Ascending aorta (tissue), 2 donors: Measurements from ENCODE around the gene CCDC71L. TPM values are rescaled to one million over a fixed set of nuclear protein-coding genes. Genes with fewer than 3 reads are reported as not detected.

ENCODE experiments used
- DNase-seq, 2 donors: peaks; one replicate each; pipeline ENCODE4 v3.0.0-alpha.2; 2019; ENCODE audit warnings: low spot score in 2 of 2
- H3K27ac ChIP-seq, 2 donors: fragments of 200-600 bp; sonication (generic); one replicate each; pipeline ENCODE4 v1.5.1; 2016 to 2017; ENCODE audit warnings: mild to moderate bottlenecking in 1 of 2
- H3K27me3 ChIP-seq: fragments of 200-600 bp; sonication (generic); one replicate; pipeline ENCODE4 v1.5.1; 2017
- H3K36me3 ChIP-seq, 2 donors: fragments of 200-600 bp; sonication (generic); one replicate each; pipeline ENCODE4 v1.5.1; 2016
- H3K4me1 ChIP-seq, 2 donors: fragments of 200-600 bp; sonication (generic); one replicate each; pipeline ENCODE4 v1.5.1; 2016 to 2017; ENCODE audit warnings: mild to moderate bottlenecking in 1 of 2
- H3K4me3 ChIP-seq, 2 donors: fragments of 200-600 bp; sonication (generic); one replicate each; pipeline ENCODE4 v1.5.1; 2016 to 2017; ENCODE audit warnings: mild to moderate bottlenecking in 1 of 2
- H3K9me3 ChIP-seq, 2 donors: fragments of 200-600 bp; sonication (generic); one replicate each; pipeline ENCODE4 v1.5.1; 2016
- CTCF ChIP-seq, 3 experiments: fragments of 200-600 bp in 2 of 3; fragments of 450-650 bp in 1 of 3; sonication (generic) in 2 of 3; IDR thresholded peaks; one replicate each; pipeline ENCODE4 v1.5.1; 2016 to 2019; ENCODE audit warnings: antibody characterized with exemption in 3 of 3, mild to moderate bottlenecking in 1 of 3, moderate library complexity in 1 of 3
- intact Hi-C: fragments of 100-400 bp; cut with DNase I; formaldehyde crosslinking; loops from one replicate; pipeline ENCODE4 v1.15.1; 2023
- total RNA-seq: library from RNA; depleted of rRNA; stranded (reverse); fragments of >200 nt; gene quantifications from one replicate; pipeline ENCODE4 v1.1.0, GENCODE V29; 2016

Gene CCDC71L
- total RNA-seq, 1 donor from 2014 or later = 46.6 TPM

- no peaks in the 10 kb centered on the region for H3K9me3 ChIP-seq
- DNase-seq = no peak
- no peaks in the 10 kb centered on the region for H3K27me3 ChIP-seq
- H3K4me3 ChIP-seq = no peak overlapping the region
- no peak overlapping the region for H3K27ac ChIP-seq
- TF ChIP-seq CTCF (IDR thresholded peaks at IDR 0.05) = no peak
- intact Hi-C loops = no loop called here
- H3K4me1 ChIP-seq = peaks cover 0 to 4% of the 10 kb centered on the region in 2 donors
- H3K36me3 ChIP-seq = no peaks in the 10 kb centered on the region
Observed at GRCh38 chr7:106653488-106653887, 7.5 kb downstream of the CCDC71L start.

GRCh38 chr7:106652909-106653308, 8.0 kb downstream of the CCDC71L start:
- no peak for DNase-seq
- no peaks in the 10 kb centered on the region for H3K27me3 ChIP-seq
- H3K27ac ChIP-seq = no peak overlapping the region
- intact Hi-C loops = no loop called here
- H3K4me3 ChIP-seq = no peak overlapping the region
- H3K9me3 ChIP-seq = no peaks in the 10 kb centered on the region
- no peaks in the 10 kb centered on the region for H3K4me1 ChIP-seq
- no peaks in the 10 kb centered on the region for H3K36me3 ChIP-seq
- no peak for TF ChIP-seq CTCF (IDR thresholded peaks at IDR 0.05)

- no peaks in the 10 kb centered on the region for H3K9me3 ChIP-seq
- no peak for TF ChIP-seq CTCF (IDR thresholded peaks at IDR 0.05)
- no peaks in the 10 kb centered on the region for H3K36me3 ChIP-seq
- H3K27me3 ChIP-seq = no peaks in the 10 kb centered on the region
- intact Hi-C loops = no loop called here
- H3K27ac ChIP-seq = no peak overlapping the region
- no peak for DNase-seq
- H3K4me3 ChIP-seq = no peak overlapping the region
- H3K4me1 ChIP-seq = no peaks in the 10 kb centered on the region
Observed at GRCh38 chr7:106652092-106652491, 8.9 kb downstream of the CCDC71L start.

- H3K27me3 ChIP-seq = no peaks in the 10 kb centered on the region
- H3K4me1 ChIP-seq = no peaks in the 10 kb centered on the region
- H3K36me3 ChIP-seq = no peaks in the 10 kb centered on the region
- no peak overlapping the region for H3K27ac ChIP-seq
- no peak for TF ChIP-seq CTCF (IDR thresholded peaks at IDR 0.05)
- H3K4me3 ChIP-seq = no peak overlapping the region
- DNase-seq = no peak
- intact Hi-C loops = no loop called here
- no peaks in the 10 kb centered on the region for H3K9me3 ChIP-seq
Observed at GRCh38 chr7:106646256-106646655, 14.7 kb downstream of the CCDC71L start.

- no peak for TF ChIP-seq CTCF (IDR thresholded peaks at IDR 0.05)
- Histone ChIP-seq H3K4me3 (no peak overlapping the region), H3K27me3 (no peaks in the 10 kb centered on the region), H3K36me3 (no peaks in the 10 kb centered on the region), H3K9me3 (no peaks in the 10 kb centered on the region), H3K4me1 (no peaks in the 10 kb centered on the region), H3K27ac (no peak overlapping the region)
- intact Hi-C loops = no loop called here
- no peak for DNase-seq
Observed at GRCh38 chr7:106644999-106645398, 16.0 kb downstream of the CCDC71L start.
